K562 (cell line): ENCODE measurements around the gene KLK15. TPM values are rescaled to one million over a fixed set of nuclear protein-coding genes. Genes with fewer than 3 reads are reported as not detected.

Experiments used
- CBFA2T3 ChIP-seq: fragments of 450-650 bp; IDR thresholded peaks from 2 replicates; pipeline ENCODE4 v1.6.1; 2017
- CREB1 ChIP-seq, 2 experiments: sonication (generic) in 1 of 2; formaldehyde crosslinking in 1 of 2; IDR thresholded peaks; 2 replicates each; pipeline versions ENCODE4 v1.6.1 to v1.8.0; 2012 to 2022; ENCODE audit warnings: inconsistent platforms in 1 of 2, mild to moderate bottlenecking in 1 of 2, missing genetic modification reagents in 1 of 2, moderate library complexity in 1 of 2
- CREB5 ChIP-seq: fragments of 250-450 bp; sonication (Bioruptor Pico); IDR thresholded peaks from 2 replicates; pipeline ENCODE4 v1.5.0; 2020; ENCODE audit warnings: mild to moderate bottlenecking
- CTCFL ChIP-seq: IDR thresholded peaks from 2 replicates; pipeline ENCODE4 v1.6.1; 2011; ENCODE audit warnings: borderline replicate concordance, low read depth, mild to moderate bottlenecking, moderate library complexity, low read length; ENCODE audit not compliant: insufficient read depth, poor library complexity, severe bottlenecking
- E2F5 ChIP-seq: sonication (generic); formaldehyde crosslinking; IDR thresholded peaks from 2 replicates; pipeline ENCODE4 v1.8.0; 2022; ENCODE audit warnings: mild to moderate bottlenecking, missing genetic modification reagents
- FOXP4 ChIP-seq: sonication (generic); formaldehyde crosslinking; IDR thresholded peaks from 2 replicates; pipeline ENCODE4 v1.8.0; 2022; ENCODE audit warnings: mild to moderate bottlenecking, missing genetic modification reagents, borderline replicate concordance
- HDAC6 ChIP-seq: IDR thresholded peaks from 2 replicates; pipeline ENCODE4 v1.6.1; 2012; ENCODE audit warnings: low read depth, mild to moderate bottlenecking, control low read depth, inconsistent platforms, low read length, moderate library complexity
- HES1 ChIP-seq: fragments of 450-650 bp; IDR thresholded peaks from 2 replicates; pipeline ENCODE4 v1.6.1; 2016; ENCODE audit warnings: low read depth, mild to moderate bottlenecking, moderate library complexity
- HIVEP1 ChIP-seq: fragments of 250-450 bp; sonication (Bioruptor Pico); IDR thresholded peaks from 2 replicates; pipeline ENCODE4 v1.4.0; 2020; ENCODE audit warnings: mild to moderate bottlenecking
- KLF1 ChIP-seq: fragments of 450-650 bp; IDR thresholded peaks from 2 replicates; pipeline ENCODE4 v1.6.1; 2016; ENCODE audit warnings: missing genetic modification characterization, missing compliant biosample characterization
- KLF6 ChIP-seq: fragments of 250-450 bp; sonication (Bioruptor Pico); IDR thresholded peaks from 2 replicates; pipeline ENCODE4 v1.4.0; 2020; ENCODE audit warnings: mild to moderate bottlenecking, moderate library complexity, borderline replicate concordance
- MCM5 ChIP-seq: fragments of 450-650 bp; IDR thresholded peaks from 2 replicates; pipeline ENCODE4 v1.6.1; 2016; ENCODE audit warnings: low read depth
- NBN ChIP-seq: fragments of 450-650 bp; IDR thresholded peaks from 2 replicates; pipeline ENCODE4 v1.6.1; 2016; ENCODE audit warnings: low read depth, mild to moderate bottlenecking
- NR2F6 ChIP-seq: fragments of 450-650 bp; formaldehyde crosslinking; IDR thresholded peaks from 2 replicates; pipeline ENCODE4 v1.4.0; 2020; ENCODE audit warnings: mild to moderate bottlenecking
- PHB2 ChIP-seq: fragments of 450-650 bp; IDR thresholded peaks from 2 replicates; pipeline ENCODE4 v1.6.1; 2017; ENCODE audit warnings: low read depth
- PTBP1 ChIP-seq: fragments of 200-400 bp; formaldehyde crosslinking; IDR thresholded peaks from 2 replicates; pipeline ENCODE4 v1.6.1; 2017; ENCODE audit warnings: low read depth, low read length
- RBM39 ChIP-seq: fragments of 200-400 bp; formaldehyde crosslinking; optimal IDR thresholded peaks from 2 replicates; pipeline ENCODE3; 2018; ENCODE audit warnings: low read depth, low read length
- TEAD2 ChIP-seq: fragments of 450-650 bp; IDR thresholded peaks from 2 replicates; pipeline ENCODE4 v1.6.1; 2016; ENCODE audit warnings: missing genetic modification characterization, control low read depth, missing compliant biosample characterization
- YY1 ChIP-seq, 3 experiments: IDR thresholded peaks; 2 replicates each; pipeline ENCODE4 v1.6.1; 2011; ENCODE audit warnings: low read length in 2 of 3, mild to moderate bottlenecking in 2 of 3, moderate library complexity in 2 of 3, borderline replicate concordance in 1 of 3, control low read depth in 1 of 3, low read depth in 1 of 3; ENCODE audit not compliant: insufficient read depth in 3 of 3, insufficient replicate concordance in 2 of 3, control insufficient read depth in 1 of 3, insufficient read length in 1 of 3; ENCODE audit errors: extremely low read depth in 1 of 3
- ZNF3 ChIP-seq: fragments of 250-450 bp; sonication (Bioruptor Pico); IDR thresholded peaks from 2 replicates; pipeline ENCODE4 v1.5.0; 2021; ENCODE audit warnings: mild to moderate bottlenecking, moderate library complexity
- polyA plus RNA-seq, 8 experiments: library from polyadenylated mRNA; depleted of rRNA in 4 of 8; stranded (reverse) in 5 of 8; unstranded in 3 of 8; fragments of >200 nt; fragmentation: Nextera tagmentation in 2 of 8; fragmentation: Illumina TruSeq in 1 of 8; extraction: Ambion mirVana in 2 of 8; extraction: Trizol in 1 of 8; gene quantifications; 2 replicates each; pipeline versions ENCODE4 v1.2.1 to v1.2.3, GENCODE V29; 2011 to 2014; ENCODE audit warnings: inconsistent platforms in 1 of 8, missing spikeins in 1 of 8
- total RNA-seq, 7 experiments: library from RNA; depleted of rRNA in 6 of 7; stranded (reverse); fragments of >200 nt in 6 of 7; fragmentation: Illumina TruSeq in 2 of 7; extraction: Trizol in 2 of 7; gene quantifications; 2 replicates each; pipeline versions ENCODE4 v1.2.1 to v1.2.3, GENCODE V29; 2011 to 2021; ENCODE audit warnings: low replicate concordance in 1 of 7

Gene KLK15
- total and polyA plus RNA-seq, 9 of the 15 experiments (the other 6 are each of a cell fraction or from before 2014, with no cell fraction given), result not detected

GRCh38 chr19:50804420-50805272 lies 28.7 kb downstream of the KLK15 start (continued):
- TF ChIP-seq E2F5, result no peak
- peak in 2 of 3 experiments; percentile 76 to 82 for TF ChIP-seq YY1 (IDR thresholded peaks at IDR 0.05; ENCODE audit: borderline replicate concordance in 1 of 3, control insufficient read depth in 1 of 3, extremely low read depth in 1 of 3, insufficient read depth in 3 of 3, insufficient read length in 1 of 3, insufficient replicate concordance in 2 of 3, low read depth in 1 of 3, low read length in 2 of 3)
- no peak for TF ChIP-seq TEAD2 (tag)
- no peak for TF ChIP-seq HDAC6
- TF ChIP-seq HIVEP1 (CRISPR knock-in tag), result no peak
- TF ChIP-seq CREB1 (IDR thresholded peaks at IDR 0.05), result peak; percentile 48
- TF ChIP-seq CREB1 (CRISPR knock-in tag; IDR thresholded peaks at IDR 0.05), result peak; percentile 64; the same call in 1 of the 2 replicates
- TF ChIP-seq NR2F6 (CRISPR knock-in tag), result no peak
- TF ChIP-seq MCM5, result no peak
- peak; percentile 55 for TF ChIP-seq RBM39
- no peak; the same call in none of the 2 replicates for TF ChIP-seq PTBP1
- TF ChIP-seq HES1, result no peak
- TF ChIP-seq PHB2, result no peak
- no peak for TF ChIP-seq CTCFL
- no peak for TF ChIP-seq ZNF3 (CRISPR knock-in tag)
- TF ChIP-seq KLF6 (CRISPR knock-in tag), result no peak; the same call in 1 of the 2 replicates
- TF ChIP-seq CBFA2T3, result no peak
- TF ChIP-seq CREB5 (CRISPR knock-in tag), result peak; percentile 55; the same call in 1 of the 2 replicates
- no peak for TF ChIP-seq FOXP4 (CRISPR knock-in tag)
- TF ChIP-seq KLF1 (tag), result no peak
- peak; percentile 50 for TF ChIP-seq NBN
